Stimulated activated CD8-positive, alpha-beta memory T cell treated with anti-CD3 and anti-CD28 coated beads, Interleukin-12 subunit alpha, Interleukin-12 subunit beta, amount 100 ng/mL, for 4 hours (primary cell): ENCODE measurements around the gene GABBR2.
A peak's percentile ranks its signal among the peaks of the same experiment; 100 is the strongest.
"Not testable (repeated sequence)": the region's sequence is repeated elsewhere in the genome, so short reads cannot be mapped to it uniquely, and the experiment has no call there.

Experiments
- DNase-seq: peaks from one replicate; pipeline ENCODE4 v3.0.0-alpha.2; 2020; ENCODE audit warnings: low read depth

GABBR2 gene

DNA sequence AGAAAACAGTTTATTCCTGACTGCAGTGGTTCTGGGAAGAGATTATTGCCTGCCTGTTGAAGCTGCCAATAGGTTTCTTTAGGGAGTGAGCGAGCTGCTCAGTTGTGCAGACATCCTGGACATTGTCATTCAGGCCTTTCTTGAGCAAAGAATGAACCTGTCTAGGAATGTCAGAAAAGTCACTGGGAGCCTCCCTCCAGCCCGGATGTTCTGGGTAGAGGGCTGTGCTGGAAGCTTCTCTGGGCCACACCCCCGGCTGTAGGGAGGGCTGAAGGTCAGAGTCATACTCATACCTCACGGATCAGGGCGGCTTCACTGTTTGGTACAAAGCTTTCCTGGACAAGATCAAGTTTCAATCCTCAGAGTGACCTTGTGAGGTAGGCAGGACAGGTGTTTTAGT, 419.9 kb downstream of the GABBR2 start:
- no peak for DNase-seq

DNA sequence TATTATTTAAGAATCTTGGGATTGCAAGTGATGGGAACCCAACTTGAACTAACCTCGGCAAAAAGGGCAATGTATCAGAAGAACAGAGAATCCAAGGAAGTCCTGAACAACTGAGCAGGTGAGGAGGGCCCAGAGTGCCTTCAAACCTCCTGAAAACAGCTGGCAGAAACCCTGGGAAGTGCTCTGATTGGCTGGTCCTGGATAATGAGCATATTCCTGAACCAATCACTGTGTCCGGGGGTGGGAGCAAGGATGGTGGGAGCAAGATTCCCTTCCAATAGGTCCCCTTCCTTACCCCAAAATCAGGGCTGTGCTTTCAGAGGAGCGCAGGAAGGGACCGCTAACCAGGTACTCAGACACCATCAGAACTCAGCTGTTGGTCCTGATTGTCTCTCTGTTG, 421.4 kb downstream of the GABBR2 start:
- DNase-seq: no peak

DNA sequence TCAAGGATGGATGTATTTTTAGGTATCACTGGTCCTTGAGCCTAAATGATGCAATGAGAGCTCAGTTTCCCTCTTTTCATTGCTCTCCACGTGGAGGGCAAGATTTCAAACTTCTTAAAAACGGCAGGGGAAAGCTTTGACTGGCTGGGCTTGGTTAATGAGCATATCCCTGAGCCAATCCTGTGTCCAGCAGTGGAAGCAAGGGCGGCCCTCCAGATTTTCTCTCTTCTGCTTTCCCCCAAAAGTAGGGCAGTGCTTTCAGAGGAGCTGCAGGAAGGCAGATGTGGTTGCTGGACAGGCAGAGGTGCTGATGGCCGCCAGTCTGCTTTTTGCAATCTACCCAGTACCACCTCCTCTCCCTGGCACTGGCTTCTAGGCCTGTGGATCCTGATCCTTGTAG, 423.3 kb downstream of the GABBR2 start:
- no peak for DNase-seq

DNA sequence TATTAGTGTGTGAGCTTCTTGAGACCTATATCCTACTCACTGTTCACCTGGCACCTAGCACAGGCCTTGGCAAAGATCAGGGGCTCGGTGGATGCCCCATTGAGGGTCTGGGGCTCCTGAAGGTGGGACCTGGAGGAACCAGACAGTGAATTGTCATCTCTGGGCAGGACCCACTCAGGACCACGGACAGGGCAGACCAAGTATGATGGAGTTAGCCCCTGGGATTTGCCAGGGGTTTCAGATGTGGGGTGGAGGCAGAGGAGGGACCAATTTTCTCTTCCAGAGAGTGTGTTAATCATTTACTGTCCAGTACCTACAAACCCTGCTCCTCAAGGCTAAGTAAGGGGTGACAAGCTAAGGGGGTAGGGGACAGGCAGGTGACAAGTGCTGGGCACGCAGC, 424.0 kb downstream of the GABBR2 start:
- DNase-seq: no peak

DNA sequence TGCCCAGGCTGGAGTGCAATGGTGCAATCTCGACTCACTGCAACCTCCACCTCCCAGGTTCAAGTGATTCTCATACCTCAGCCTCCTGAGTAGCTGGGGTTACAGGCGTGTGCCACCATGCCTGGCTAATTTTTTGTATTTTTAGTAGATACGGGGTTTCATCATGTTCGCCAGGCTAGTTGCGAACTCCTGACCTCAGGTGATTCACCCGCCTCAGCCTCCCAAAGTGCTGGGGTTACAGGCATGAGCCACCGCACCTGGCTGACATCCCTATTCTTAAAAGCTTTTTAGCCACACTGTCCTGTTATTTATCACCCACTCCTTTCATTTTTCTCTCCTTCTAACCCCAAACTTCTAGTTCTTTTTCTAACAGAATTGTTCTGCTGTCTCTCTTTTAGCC, 425.6 kb downstream of the GABBR2 start:
- DNase-seq: not testable (repeated sequence)

DNA sequence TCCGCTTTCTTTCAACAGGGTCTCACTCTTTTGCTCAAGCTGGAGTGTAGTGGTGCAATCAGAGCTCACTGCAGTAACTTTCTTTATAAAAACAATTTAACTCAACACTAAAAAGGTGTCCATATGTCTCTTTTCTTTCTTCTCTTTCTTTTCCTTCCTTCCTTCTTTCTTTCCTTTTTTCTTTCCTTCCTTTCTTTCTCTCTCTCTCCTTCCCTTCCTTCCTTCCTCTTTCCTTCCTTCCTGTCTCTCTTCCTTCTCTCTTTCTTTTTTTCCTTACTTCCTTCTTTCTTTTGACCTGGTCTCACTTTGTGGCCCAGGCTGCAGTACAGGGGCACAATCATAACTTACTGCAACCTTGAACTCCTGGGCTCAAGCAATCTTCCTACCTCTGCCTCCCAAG, 427.5 kb downstream of the GABBR2 start:
- DNase-seq: no peak

DNA sequence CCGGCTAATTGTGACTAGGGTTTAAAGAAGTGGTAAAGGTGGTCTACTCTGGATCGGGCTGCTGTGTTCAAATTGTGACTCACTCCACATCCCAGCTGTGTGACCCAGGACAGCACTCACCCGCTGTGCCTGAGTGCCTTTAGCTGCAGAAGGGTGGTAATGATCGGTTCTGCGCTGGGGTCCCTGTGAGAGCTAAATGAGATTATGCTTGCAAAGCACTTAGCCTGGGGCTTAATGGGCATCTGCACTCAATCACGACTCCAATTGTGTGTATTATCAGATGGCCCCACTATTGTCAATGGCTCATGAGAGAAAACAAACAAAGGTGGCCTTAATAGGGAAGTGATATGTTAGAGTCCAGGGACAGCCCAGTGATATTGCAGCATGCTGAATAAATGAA, 428.2 kb downstream of the GABBR2 start:
- no peak for DNase-seq

DNA sequence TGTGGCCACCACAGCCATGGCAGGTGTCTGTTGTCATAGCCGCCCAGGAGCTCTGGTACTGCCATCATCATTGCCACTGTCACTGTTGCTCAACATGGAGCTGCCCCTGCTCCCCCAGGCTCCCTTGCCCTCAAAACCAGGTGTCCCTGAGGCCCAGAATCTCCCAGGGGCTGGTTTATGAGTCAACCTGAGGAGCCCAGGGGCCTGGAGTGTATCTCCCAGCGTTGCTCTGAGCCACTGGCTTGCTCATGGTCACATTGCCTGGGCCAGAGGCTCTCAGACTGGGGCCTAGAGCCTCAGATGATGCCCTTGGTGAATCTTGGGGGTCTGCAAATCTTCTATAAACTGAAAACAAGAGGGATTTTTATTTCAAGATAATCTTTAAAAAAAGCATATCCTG, 428.6 kb downstream of the GABBR2 start:
- no peak for DNase-seq

DNA sequence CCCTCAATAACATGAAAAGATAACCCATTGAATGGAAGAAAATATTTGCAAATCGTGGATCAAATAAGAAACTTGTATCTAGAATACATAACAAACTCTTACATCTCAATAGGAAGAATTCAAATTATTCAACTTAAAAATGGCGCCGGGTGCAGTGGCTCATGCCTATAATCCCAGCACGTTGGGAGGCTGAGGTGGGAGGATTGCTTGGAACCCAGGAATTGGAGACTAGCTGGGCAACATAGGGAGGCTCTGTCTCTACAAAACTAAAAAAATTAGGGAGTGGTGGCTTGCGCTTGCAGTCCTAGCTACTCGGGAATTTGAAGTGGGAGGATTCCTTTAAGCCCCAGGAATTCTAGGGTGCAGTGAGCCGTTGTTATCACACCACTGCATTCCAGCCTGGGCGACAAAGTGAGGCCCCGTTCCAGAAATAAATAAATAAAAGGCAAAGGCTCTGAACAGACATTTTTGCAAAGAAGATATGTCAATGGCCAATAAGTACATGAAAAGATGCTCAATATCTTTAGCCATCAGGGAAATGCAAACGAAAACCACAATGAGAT, 431.7 kb downstream of the GABBR2 start:
- DNase-seq: no peak

DNA sequence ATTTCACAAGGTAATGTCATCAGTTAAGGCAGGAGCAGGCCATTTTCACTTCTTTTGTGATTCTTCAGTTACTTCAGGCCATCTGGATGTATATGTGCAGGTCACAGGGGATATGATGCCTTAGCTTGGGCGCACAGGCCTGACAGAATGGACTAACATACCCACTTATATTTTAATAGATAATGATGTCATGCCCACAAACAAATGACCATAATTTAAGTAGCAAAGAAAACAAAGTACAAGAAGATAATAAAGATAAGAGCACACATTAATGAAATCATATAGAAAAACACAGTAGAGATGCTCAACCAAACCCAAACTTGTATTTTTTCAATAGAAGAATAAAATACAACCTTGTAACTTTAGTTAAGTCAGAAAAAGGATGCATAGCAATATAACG, 433.6 kb downstream of the GABBR2 start:
- no peak for DNase-seq

DNA sequence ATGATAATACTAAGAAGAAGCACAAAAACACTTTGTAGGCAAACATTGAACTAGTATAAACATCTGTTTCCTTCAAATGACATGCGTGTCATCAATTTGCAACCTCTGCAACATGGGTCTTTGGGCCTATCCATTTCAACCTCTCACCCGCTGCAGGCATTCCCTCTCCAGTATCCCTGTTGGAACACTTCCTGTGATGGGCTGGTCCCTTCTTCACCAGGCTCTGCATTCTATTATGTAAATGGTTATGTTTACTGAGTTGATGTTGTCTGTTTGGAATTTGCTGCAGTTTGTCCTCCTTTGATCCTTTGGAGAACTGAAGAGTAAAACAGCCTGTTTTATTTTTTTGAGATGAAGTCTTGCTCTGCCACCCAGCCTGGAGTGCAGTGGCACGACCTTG, 436.7 kb downstream of the GABBR2 start:
- DNase-seq: no peak

DNA sequence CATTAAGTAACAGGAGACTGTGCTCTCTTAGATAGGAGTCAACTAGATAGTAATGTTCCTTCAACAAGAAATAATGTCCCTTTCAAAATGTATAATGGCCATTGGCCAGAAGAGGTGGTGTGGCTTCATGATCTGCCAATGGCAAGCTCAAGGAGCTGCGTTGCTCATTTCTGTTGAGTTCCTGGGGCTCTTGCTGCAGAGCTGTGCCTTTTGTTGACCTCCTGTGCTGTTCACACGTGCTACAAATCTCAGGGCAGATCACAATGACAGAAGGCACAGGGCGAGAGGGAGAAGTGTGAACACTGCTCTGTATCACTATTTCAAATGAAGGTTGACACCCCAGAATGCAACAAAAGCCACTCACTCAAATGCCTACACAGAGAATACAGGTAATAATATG, 437.3 kb downstream of the GABBR2 start:
- DNase-seq: no peak

DNA sequence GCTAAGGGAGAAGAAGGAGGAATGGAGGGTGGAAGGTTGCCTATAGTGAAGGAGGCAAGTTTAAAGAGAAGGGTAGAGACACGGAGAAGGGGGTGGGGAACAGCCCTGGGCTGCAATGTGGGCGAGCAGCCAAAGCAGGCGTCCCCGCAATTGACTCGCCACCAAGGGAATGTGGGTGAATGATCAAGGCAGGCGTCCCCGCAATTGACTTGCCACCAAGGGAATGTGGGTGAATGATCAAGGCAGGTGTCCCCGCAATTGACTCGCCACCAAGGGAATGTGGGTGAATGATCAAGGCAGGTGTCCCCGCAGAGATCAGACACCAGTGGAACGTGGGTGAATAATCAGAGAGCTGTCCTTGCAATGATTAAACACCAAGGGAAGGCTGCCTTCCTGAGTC, 438.5 kb downstream of the GABBR2 start:
- not testable (repeated sequence) for DNase-seq

DNA sequence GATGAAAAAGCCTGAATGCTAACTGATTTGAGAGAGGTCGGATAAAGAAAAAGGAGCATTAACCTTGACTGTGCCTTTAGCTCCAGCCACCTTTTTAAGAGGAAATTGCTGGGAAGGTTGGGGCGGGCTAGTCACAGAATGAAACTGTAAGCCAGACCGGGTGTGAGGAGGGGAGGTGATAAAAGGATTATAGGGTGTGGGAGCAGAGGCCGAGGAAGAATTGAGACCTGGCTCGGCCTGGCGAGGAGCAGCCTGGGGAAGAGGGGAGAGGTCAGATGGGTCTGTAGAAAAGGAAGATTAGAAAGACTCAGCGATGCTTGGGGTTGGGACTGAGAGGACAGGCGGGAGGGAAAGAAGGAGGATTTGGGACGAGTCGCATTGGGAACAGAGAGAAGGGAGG, 439.1 kb downstream of the GABBR2 start:
- DNase-seq: not testable (repeated sequence)

DNA sequence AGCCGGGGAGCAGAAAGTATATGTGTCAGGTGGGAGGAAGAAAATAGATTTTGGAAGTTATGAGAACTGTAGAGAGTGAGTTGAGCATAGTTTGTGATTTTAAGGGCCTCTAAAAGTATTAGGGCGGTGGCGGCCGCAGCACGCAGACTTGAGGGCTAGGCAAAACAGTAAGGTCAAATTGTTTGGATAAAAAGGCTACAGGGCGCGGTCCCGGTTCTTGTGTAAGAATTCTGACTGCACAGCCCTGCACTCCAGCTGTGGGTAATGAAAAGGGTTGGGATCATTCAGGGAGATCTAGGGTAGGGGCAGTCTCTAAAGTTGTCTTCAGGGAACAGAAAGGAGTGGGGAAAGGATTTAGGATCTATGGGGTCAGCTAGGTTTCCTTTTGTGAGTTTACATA, 441.2 kb downstream of the GABBR2 start:
- not testable (repeated sequence) for DNase-seq

DNA sequence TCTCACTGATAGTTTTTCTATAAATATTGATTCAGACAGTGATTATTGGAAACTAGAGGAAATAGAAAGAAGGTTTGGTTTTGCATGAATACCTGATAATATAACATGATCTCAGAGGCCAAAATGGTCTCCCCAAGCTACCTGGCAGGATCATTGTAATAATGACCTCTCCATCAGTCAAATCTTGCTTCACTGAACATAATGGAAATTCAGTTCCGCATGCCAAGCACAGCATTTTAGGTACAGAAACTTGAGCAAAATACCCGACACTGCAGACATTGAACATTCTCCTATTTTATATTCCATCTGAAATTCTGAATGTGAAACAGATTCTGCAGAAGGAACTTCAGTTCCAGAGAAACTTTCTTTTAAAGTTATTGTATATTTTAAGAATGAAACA, 444.2 kb downstream of the GABBR2 start:
- no peak for DNase-seq

DNA sequence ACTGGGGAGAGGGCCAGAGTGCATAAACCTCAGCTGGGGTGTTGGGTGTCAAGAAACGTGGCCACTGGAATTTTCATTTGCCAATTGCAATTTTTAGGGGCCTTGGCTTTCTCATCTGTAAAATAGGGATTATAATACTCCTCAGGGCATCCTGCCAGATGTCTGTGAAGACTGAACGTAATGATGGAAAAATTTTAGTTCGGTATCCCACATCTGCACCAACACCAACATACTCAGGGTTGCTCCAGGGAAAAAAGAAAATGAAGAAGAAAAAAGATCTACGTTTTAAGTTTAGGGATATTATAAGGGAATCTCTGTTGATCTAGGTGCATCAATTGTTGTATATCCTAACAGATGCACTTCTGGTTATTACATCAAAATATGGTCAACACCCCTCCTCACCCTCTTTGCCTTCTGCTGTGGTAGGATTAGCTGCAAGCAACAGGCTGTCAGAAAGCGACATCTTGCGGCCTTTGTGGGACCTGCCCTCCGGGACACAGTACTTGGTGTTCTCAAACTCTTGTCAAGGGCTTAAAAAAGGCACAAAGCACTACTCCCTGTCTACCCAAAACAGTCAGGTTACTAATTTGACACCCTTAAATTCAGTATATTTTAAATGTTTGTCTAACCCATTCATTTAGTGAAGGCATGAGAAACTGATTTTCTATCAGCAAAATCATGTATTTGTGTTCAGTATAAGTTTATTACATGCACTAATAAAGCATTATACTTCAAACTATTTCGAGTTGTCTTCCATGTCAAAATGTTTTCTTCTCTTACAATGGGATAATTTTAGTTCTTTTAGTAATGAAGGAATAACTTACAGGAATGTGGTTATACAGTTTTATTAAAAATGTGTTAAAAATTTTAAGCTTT, 445.0 kb downstream of the GABBR2 start:
- peak; percentile 51 for DNase-seq

DNA sequence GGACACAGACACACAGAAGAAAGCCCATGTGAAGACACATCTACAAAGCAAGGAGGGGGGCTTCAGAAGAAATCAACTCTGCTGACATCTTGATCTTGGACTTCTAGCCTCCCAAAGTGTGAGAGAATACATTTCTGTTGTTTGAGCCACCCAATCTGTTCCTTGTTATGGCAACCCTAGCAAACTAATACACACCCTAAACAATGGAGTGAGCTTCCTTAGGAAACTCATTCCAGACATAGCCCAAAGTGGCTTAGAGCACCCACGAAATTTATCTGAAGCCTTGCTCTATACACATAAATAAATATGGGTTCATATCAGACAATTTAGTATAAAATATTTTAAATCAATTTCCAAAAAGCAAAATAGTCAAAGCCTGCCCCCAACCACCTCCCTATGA, 445.7 kb downstream of the GABBR2 start:
- DNase-seq: no peak

DNA sequence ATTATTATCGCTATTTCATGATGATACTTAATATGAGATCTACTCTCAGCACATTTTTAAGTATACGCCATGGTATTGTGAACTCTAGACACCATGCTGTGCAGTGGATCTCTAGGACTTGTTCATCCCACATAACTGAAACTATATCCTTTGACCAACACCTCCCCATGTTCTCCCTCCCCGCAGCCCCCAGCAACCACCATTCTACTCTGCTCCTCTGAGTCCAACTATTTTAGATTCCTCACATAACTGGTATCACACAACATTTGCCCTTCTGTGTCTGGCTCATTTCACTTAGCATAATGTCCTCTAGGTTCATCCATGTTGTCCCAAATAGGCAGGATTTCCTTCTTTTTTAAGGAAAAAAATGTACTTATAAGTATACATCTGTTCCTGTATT, 446.7 kb downstream of the GABBR2 start:
- no peak for DNase-seq

DNA sequence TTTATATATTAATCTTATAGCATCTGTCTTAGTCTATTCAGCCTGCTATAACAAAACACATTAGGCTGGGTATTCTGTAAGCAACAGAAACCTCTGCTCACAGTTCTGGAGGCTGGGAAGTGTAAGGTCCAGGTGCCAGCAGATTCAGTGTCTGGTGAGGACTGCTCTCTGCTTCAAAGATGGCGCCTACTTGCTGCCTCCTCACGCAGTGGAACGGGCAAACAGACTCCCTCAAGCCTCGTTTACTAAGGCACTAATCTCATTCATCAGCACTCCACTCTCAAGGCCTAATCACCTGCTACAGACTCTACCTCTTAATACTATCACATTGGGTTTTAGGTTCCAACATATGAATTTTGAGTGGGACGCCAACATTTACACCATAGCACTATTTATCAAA, 448.1 kb downstream of the GABBR2 start:
- DNase-seq: no peak

DNA sequence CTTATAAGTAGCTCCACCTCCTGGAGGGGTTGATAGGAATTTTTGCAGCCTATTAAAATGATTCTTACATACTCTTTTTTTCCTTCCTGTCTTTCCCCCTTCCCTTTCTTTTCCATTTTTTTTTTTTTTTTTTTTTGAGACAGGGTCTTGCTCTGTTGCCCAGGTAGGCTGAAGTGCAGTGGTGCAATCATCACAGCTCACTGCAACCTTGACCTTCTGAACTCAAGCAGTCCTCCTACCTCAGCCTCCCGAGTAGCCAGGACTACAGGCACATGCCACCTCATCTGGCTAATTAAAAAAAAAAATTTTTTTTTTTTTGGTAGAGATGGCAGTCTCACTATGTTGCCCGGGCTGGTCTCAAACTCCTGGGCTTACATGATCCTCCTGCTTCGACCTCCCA, 448.9 kb downstream of the GABBR2 start:
- no peak for DNase-seq

DNA sequence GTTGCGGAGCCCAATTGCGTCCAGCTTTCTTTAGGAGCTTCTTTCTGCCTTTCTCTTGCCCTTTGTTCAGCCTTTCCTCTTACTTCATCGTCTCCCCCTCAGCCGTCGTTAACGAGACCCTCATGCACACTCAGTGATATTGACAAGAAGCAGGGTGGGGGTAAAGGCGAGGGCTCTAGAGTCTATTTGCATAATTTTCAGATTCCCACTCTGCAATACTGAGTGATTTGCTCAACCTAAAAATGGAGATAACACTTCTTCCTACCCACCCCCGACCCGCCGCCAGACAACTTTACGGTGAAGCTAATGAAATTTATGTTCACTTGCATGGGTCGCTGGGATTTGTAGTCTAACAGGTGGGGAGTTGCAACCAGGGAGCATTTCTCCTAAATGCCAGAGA, 452.0 kb downstream of the GABBR2 start:
- no peak for DNase-seq

DNA sequence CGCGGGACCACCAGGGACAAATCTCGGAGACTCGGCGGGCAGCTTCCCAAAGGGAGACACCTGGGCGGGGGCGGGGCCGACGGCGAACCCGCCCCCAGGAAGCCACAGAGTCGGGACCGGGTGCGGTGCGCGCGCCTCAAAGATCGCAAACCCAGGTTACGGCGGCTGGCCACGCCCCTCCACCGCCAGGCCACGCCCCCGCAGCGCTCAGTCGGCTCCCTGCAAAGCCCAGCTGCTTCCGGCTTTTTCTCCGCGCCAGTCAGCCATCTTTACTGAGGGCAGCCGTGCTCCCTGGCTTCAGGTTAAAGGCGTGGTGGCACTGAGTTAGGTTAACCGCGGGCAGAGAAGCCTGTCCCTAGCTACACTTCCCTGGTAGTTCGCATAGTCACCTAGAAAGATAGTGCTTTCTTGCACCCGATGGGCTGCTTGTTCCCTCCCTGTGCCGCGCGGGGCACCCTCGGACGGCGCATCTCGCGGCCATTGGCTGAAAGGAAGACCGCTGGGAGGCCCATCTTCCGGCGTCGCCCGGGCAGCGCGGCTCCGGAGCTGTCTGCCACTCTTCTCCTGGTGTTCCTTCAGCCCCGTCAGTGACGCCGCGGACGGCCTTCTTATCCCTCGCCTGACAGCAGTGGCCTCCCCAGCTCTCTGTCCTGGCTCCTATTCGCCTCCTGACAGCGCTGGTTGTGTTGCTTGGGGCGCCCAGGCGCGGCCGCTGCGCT, 453.0 kb downstream of the GABBR2 start, which contains the start of gene TBC1D2:
Gene TBC1D2, minus strand, starts transcription at position 72 of the 719 bp plus-strand sequence. CDS start 108 bp downstream, outside the sequence.
- DNase-seq: peak; percentile 96
